WTC11 (cell line): ENCODE measurements around the gene CHCHD2.

Source experiments
- CBFB ChIP-seq: sonication (generic); formaldehyde crosslinking; IDR thresholded peaks from 2 replicates; pipeline ENCODE4 v1.8.1; 2022; ENCODE audit warnings: mild to moderate bottlenecking, low read depth, missing genetic modification reagents
- CREB1 ChIP-seq: sonication (generic); formaldehyde crosslinking; IDR thresholded peaks from 2 replicates; pipeline ENCODE4 v1.8.0; 2023; ENCODE audit warnings: mild to moderate bottlenecking, missing genetic modification reagents
- FOXJ3 ChIP-seq: sonication (generic); formaldehyde crosslinking; IDR thresholded peaks from 2 replicates; pipeline ENCODE4 v1.9.0; 2021; ENCODE audit warnings: missing genetic modification reagents, mild to moderate bottlenecking, borderline replicate concordance
- FOXP1 ChIP-seq: sonication (generic); formaldehyde crosslinking; IDR thresholded peaks from 2 replicates; pipeline ENCODE4 v1.8.0; 2022; ENCODE audit warnings: missing genetic modification reagents, mild to moderate bottlenecking, moderate library complexity, borderline replicate concordance
- GRHL2 ChIP-seq: fragments of 250-450 bp; sonication (Bioruptor Pico); IDR thresholded peaks from 2 replicates; pipeline ENCODE4 v1.8.0; 2022; ENCODE audit warnings: mild to moderate bottlenecking, moderate library complexity; ENCODE audit not compliant: insufficient replicate concordance, severe bottlenecking
- IRF2 ChIP-seq: sonication (generic); formaldehyde crosslinking; IDR thresholded peaks from 2 replicates; pipeline ENCODE4 v1.8.0; 2022; ENCODE audit warnings: low read depth, missing genetic modification reagents, borderline replicate concordance
- NR1H2 ChIP-seq: sonication (generic); formaldehyde crosslinking; IDR thresholded peaks from 2 replicates; pipeline ENCODE4 v1.9.0; 2021; ENCODE audit warnings: mild to moderate bottlenecking, moderate library complexity, missing genetic modification reagents
- NR2C2 ChIP-seq: sonication (generic); formaldehyde crosslinking; IDR thresholded peaks from 2 replicates; pipeline ENCODE4 v1.8.0; 2022; ENCODE audit warnings: mild to moderate bottlenecking, missing genetic modification reagents
- ZNF138 ChIP-seq: sonication (generic); formaldehyde crosslinking; conservative IDR thresholded peaks from 2 replicates; pipeline ENCODE4 v1.8.1; 2022; ENCODE audit warnings: mild to moderate bottlenecking, moderate library complexity, missing genetic modification reagents
- TF ChIP-seq, protein P1 (sequence below): fragments of 200-600 bp; IDR thresholded peaks from 2 replicates; pipeline ENCODE4 v1.8.0; 2022; ENCODE audit warnings: antibody characterized with exemption
- TF ChIP-seq, protein P2 (sequence below): fragments of 250-450 bp; sonication (Bioruptor Pico); IDR thresholded peaks from 2 replicates; pipeline ENCODE4 v1.9.0; 2021; ENCODE audit warnings: mild to moderate bottlenecking, borderline replicate concordance
- TF ChIP-seq, protein P3 (sequence below): sonication (generic); formaldehyde crosslinking; IDR thresholded peaks from 2 replicates; pipeline ENCODE4 v1.8.0; 2023; ENCODE audit warnings: mild to moderate bottlenecking, missing genetic modification reagents
- TF ChIP-seq, protein P4 (sequence below): sonication (generic); formaldehyde crosslinking; conservative IDR thresholded peaks from 2 replicates; pipeline ENCODE4 v1.8.1; 2023; ENCODE audit warnings: mild to moderate bottlenecking, low read depth, missing genetic modification reagents, moderate library complexity
- TF ChIP-seq, protein P5 (sequence below): sonication (generic); formaldehyde crosslinking; IDR thresholded peaks from 2 replicates; pipeline ENCODE4 v1.8.0; 2023; ENCODE audit warnings: missing genetic modification reagents

DNA sequence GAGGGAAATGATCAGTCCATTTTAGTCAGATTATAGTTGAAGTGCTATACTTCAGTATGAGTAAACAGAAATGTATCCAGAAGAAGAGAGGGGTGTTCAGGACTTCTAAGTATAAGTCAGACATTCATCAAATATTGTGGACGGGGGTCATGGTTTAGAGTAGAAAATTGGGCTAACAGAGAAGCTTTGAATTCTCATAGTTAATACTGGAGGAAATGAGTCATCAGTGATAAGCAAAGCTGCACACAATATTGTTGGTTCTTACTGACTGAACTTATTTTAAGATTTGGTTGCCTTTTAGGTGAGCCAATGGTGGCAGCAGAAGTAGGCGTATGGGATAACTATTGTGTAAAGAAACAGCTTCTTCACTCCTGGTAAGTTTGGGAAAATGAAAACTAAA is 43.9 kb downstream of the CHCHD2 start:
- TF ChIP-seq, protein P1, sequence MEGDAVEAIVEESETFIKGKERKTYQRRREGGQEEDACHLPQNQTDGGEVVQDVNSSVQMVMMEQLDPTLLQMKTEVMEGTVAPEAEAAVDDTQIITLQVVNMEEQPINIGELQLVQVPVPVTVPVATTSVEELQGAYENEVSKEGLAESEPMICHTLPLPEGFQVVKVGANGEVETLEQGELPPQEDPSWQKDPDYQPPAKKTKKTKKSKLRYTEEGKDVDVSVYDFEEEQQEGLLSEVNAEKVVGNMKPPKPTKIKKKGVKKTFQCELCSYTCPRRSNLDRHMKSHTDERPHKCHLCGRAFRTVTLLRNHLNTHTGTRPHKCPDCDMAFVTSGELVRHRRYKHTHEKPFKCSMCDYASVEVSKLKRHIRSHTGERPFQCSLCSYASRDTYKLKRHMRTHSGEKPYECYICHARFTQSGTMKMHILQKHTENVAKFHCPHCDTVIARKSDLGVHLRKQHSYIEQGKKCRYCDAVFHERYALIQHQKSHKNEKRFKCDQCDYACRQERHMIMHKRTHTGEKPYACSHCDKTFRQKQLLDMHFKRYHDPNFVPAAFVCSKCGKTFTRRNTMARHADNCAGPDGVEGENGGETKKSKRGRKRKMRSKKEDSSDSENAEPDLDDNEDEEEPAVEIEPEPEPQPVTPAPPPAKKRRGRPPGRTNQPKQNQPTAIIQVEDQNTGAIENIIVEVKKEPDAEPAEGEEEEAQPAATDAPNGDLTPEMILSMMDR = no peak
- TF ChIP-seq, protein P2, sequence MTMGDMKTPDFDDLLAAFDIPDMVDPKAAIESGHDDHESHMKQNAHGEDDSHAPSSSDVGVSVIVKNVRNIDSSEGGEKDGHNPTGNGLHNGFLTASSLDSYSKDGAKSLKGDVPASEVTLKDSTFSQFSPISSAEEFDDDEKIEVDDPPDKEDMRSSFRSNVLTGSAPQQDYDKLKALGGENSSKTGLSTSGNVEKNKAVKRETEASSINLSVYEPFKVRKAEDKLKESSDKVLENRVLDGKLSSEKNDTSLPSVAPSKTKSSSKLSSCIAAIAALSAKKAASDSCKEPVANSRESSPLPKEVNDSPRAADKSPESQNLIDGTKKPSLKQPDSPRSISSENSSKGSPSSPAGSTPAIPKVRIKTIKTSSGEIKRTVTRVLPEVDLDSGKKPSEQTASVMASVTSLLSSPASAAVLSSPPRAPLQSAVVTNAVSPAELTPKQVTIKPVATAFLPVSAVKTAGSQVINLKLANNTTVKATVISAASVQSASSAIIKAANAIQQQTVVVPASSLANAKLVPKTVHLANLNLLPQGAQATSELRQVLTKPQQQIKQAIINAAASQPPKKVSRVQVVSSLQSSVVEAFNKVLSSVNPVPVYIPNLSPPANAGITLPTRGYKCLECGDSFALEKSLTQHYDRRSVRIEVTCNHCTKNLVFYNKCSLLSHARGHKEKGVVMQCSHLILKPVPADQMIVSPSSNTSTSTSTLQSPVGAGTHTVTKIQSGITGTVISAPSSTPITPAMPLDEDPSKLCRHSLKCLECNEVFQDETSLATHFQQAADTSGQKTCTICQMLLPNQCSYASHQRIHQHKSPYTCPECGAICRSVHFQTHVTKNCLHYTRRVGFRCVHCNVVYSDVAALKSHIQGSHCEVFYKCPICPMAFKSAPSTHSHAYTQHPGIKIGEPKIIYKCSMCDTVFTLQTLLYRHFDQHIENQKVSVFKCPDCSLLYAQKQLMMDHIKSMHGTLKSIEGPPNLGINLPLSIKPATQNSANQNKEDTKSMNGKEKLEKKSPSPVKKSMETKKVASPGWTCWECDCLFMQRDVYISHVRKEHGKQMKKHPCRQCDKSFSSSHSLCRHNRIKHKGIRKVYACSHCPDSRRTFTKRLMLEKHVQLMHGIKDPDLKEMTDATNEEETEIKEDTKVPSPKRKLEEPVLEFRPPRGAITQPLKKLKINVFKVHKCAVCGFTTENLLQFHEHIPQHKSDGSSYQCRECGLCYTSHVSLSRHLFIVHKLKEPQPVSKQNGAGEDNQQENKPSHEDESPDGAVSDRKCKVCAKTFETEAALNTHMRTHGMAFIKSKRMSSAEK = no peak
- TF ChIP-seq, protein P3, sequence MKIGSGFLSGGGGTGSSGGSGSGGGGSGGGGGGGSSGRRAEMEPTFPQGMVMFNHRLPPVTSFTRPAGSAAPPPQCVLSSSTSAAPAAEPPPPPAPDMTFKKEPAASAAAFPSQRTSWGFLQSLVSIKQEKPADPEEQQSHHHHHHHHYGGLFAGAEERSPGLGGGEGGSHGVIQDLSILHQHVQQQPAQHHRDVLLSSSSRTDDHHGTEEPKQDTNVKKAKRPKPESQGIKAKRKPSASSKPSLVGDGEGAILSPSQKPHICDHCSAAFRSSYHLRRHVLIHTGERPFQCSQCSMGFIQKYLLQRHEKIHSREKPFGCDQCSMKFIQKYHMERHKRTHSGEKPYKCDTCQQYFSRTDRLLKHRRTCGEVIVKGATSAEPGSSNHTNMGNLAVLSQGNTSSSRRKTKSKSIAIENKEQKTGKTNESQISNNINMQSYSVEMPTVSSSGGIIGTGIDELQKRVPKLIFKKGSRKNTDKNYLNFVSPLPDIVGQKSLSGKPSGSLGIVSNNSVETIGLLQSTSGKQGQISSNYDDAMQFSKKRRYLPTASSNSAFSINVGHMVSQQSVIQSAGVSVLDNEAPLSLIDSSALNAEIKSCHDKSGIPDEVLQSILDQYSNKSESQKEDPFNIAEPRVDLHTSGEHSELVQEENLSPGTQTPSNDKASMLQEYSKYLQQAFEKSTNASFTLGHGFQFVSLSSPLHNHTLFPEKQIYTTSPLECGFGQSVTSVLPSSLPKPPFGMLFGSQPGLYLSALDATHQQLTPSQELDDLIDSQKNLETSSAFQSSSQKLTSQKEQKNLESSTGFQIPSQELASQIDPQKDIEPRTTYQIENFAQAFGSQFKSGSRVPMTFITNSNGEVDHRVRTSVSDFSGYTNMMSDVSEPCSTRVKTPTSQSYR (CRISPR knock-in tag) = no peak
- TF ChIP-seq CBFB (CRISPR knock-in tag) (no peak), GRHL2 (CRISPR knock-in tag) (no peak), FOXP1 (CRISPR knock-in tag) (no peak), NR1H2 (CRISPR knock-in tag) (no peak), FOXJ3 (CRISPR knock-in tag) (no peak), CREB1 (CRISPR knock-in tag) (no peak), ZNF138 (CRISPR knock-in tag) (no peak), IRF2 (CRISPR knock-in tag) (no peak), NR2C2 (CRISPR knock-in tag) (no peak)
- TF ChIP-seq, protein P4, sequence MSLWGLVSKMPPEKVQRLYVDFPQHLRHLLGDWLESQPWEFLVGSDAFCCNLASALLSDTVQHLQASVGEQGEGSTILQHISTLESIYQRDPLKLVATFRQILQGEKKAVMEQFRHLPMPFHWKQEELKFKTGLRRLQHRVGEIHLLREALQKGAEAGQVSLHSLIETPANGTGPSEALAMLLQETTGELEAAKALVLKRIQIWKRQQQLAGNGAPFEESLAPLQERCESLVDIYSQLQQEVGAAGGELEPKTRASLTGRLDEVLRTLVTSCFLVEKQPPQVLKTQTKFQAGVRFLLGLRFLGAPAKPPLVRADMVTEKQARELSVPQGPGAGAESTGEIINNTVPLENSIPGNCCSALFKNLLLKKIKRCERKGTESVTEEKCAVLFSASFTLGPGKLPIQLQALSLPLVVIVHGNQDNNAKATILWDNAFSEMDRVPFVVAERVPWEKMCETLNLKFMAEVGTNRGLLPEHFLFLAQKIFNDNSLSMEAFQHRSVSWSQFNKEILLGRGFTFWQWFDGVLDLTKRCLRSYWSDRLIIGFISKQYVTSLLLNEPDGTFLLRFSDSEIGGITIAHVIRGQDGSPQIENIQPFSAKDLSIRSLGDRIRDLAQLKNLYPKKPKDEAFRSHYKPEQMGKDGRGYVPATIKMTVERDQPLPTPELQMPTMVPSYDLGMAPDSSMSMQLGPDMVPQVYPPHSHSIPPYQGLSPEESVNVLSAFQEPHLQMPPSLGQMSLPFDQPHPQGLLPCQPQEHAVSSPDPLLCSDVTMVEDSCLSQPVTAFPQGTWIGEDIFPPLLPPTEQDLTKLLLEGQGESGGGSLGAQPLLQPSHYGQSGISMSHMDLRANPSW (CRISPR knock-in tag) = no peak
- TF ChIP-seq, protein P5, sequence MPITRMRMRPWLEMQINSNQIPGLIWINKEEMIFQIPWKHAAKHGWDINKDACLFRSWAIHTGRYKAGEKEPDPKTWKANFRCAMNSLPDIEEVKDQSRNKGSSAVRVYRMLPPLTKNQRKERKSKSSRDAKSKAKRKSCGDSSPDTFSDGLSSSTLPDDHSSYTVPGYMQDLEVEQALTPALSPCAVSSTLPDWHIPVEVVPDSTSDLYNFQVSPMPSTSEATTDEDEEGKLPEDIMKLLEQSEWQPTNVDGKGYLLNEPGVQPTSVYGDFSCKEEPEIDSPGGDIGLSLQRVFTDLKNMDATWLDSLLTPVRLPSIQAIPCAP (CRISPR knock-in tag) = no peak
